Measurements from ENCODE around the gene GNAT1.
"Not testable (repeated sequence)": the region's sequence is repeated elsewhere in the genome, so short reads cannot be mapped to it uniquely, and the experiment has no call there.

The GNAT1 gene

GRCh38 chr3:50203809-50204803 is 12.7 kb downstream of the GNAT1 start:
- DNase-seq, result no peak

- DNase-seq, result no peak
Observed at GRCh38 chr3:50204804-50205412, 13.5 kb downstream of the GNAT1 start, which contains the start of gene SLC38A3. Gene SLC38A3, plus strand, starts transcription at chr3:50205271. Its CDS starts 8,929 bp downstream, at chr3:50214200.

GRCh38 chr3:50205413-50206276 is 14.2 kb downstream of the GNAT1 start:
- no peak for DNase-seq

- no peak for DNase-seq
Observed at GRCh38 chr3:50207359-50208042, 16.1 kb downstream of the GNAT1 start.

- no peak for DNase-seq
Observed at GRCh38 chr3:50208677-50209344, 17.4 kb downstream of the GNAT1 start.

GRCh38 chr3:50210176-50210509 is 18.7 kb downstream of the GNAT1 start:
- no peak for DNase-seq

GRCh38 chr3:50210510-50211367 is 19.3 kb downstream of the GNAT1 start:
- no peak for DNase-seq

- DNase-seq, result not testable (repeated sequence)
Observed at GRCh38 chr3:50211368-50211717, 19.9 kb downstream of the GNAT1 start.

- no peak for DNase-seq
Observed at GRCh38 chr3:50211930-50212329, 20.5 kb downstream of the GNAT1 start.

GRCh38 chr3:50212502-50212901 is 21.1 kb downstream of the GNAT1 start:
- no peak for DNase-seq

GRCh38 chr3:50212971-50213370 is 21.6 kb downstream of the GNAT1 start:
- DNase-seq, result no peak

GRCh38 chr3:50213373-50213772 is 22.0 kb downstream of the GNAT1 start:
- no peak for DNase-seq

GRCh38 chr3:50214824-50215223 is 23.4 kb downstream of the GNAT1 start:
- no peak for DNase-seq

- no peak for DNase-seq
Observed at GRCh38 chr3:50215529-50215928, 24.1 kb downstream of the GNAT1 start.

- no peak for DNase-seq
Observed at GRCh38 chr3:50217681-50218080, 26.3 kb downstream of the GNAT1 start.

- no peak for DNase-seq
Observed at GRCh38 chr3:50218448-50218847, 27.0 kb downstream of the GNAT1 start.

GRCh38 chr3:50219285-50219684 is 27.9 kb downstream of the GNAT1 start:
- no peak for DNase-seq

- DNase-seq, result no peak
Observed at GRCh38 chr3:50220109-50220508, 28.7 kb downstream of the GNAT1 start.

GRCh38 chr3:50221051-50221410 is 29.6 kb downstream of the GNAT1 start:
- no peak for DNase-seq

- no peak for DNase-seq
Observed at GRCh38 chr3:50221411-50222168, 30.2 kb downstream of the GNAT1 start.

GRCh38 chr3:50222169-50222528 is 30.7 kb downstream of the GNAT1 start:
- no peak for DNase-seq

All from NCI-H2081 (cell line).